Measurements from ENCODE around the gene OTOG.

GRCh38 chr11:17525570-17525969 lies 21.5 kb upstream of the OTOG start:
- TF ChIP-seq POLR2A (IDR thresholded peaks at IDR 0.05) (no peak), CTCF (IDR thresholded peaks at IDR 0.05) (no peak), EP300 (IDR thresholded peaks at IDR 0.05) (no peak), POLR2AphosphoS5 (IDR thresholded peaks at IDR 0.05) (no peak)
